ENCODE data around the gene COL1A1. TPM values are rescaled to one million over a fixed set of nuclear protein-coding genes. Genes with fewer than 3 reads are reported as not detected.
A peak's percentile ranks its signal among the peaks of the same experiment; 100 is the strongest.

COL1A1 gene
- total RNA-seq, 1 experiment from 2014 or later = 4.2 TPM

DNA sequence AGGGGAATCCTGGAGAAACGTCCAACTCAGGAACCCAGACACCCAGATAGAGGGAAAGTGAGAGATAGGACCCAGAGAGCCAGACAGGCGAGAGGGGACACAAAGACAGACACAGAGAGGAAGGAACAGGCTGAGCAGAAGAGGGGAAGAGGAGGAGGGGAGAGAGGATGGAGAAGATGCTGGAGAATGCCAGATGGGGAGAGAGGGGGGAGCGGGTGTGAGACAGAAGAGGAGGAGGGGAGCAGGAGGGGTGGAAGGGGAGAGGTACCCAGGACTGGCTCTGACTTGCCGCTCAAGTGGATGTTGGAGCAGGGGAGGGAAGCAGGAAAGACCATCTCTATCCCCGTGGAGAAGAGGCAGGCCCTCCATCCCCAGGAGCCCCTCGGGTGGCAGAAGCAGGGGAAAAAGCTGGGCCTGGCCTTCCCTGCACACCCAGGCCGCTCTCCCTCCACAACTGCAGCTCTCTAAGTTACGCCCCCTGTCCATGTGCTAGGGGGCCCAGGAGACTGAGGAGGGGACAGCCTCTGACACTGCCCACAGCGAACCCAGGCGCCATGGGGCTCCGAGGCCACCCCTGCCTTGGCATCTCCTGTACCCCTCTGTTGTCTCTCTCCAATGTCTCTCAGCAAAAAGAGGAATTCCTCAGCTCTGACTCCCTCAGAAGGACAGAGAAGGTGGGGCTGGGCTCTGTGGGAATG is 55.8 kb downstream of the COL1A1 start:
- peaks cover 7% of the 10 kb centered on the region for H3K4me1 ChIP-seq
- H3K36me3 ChIP-seq = peaks cover 20% of the 10 kb centered on the region
- no peak for DNase-seq
- no peaks in the 10 kb centered on the region for H3K9me3 ChIP-seq (replicated peaks)
- no peak overlapping the region for H3K4me3 ChIP-seq
- H3K27me3 ChIP-seq = no peaks in the 10 kb centered on the region
- H3K27ac ChIP-seq = no peak overlapping the region

- H3K4me1 ChIP-seq = peaks cover 7% of the 10 kb centered on the region
- no peak overlapping the region for H3K4me3 ChIP-seq
- no peaks in the 10 kb centered on the region for H3K9me3 ChIP-seq (replicated peaks)
- no peak for DNase-seq
- H3K27ac ChIP-seq = no peak overlapping the region
- H3K27me3 ChIP-seq = no peaks in the 10 kb centered on the region
- peaks cover 22% of the 10 kb centered on the region for H3K36me3 ChIP-seq
Measured at GRCh38 chr17:50144845-50145531, 56.4 kb downstream of the COL1A1 start.

DNA sequence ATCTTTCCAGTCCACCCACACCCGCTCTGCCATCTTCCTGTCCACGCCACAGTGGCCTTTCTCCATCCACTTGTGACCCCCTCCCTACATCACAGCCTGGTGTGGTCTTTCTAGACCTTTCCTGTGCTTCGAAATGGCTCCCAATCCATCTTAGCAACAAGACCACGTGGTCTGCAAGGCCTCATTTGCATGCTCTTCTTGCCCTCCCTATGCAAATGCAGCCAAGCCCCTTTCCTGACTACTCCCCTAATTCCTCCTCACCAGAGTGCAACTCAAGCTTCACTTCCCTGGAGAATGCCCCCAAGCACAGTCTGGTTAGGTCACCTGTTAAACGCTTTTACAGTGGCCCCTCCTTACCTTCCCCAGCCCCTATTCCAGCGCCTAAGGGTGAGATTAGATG is 57.1 kb downstream of the COL1A1 start:
- no peak overlapping the region for H3K27ac ChIP-seq
- H3K27me3 ChIP-seq = no peaks in the 10 kb centered on the region
- H3K9me3 ChIP-seq (replicated peaks) = no peaks in the 10 kb centered on the region
- peaks cover 26% of the 10 kb centered on the region for H3K36me3 ChIP-seq
- peaks cover 7% of the 10 kb centered on the region for H3K4me1 ChIP-seq
- no peak for DNase-seq
- no peak overlapping the region for H3K4me3 ChIP-seq

DNA sequence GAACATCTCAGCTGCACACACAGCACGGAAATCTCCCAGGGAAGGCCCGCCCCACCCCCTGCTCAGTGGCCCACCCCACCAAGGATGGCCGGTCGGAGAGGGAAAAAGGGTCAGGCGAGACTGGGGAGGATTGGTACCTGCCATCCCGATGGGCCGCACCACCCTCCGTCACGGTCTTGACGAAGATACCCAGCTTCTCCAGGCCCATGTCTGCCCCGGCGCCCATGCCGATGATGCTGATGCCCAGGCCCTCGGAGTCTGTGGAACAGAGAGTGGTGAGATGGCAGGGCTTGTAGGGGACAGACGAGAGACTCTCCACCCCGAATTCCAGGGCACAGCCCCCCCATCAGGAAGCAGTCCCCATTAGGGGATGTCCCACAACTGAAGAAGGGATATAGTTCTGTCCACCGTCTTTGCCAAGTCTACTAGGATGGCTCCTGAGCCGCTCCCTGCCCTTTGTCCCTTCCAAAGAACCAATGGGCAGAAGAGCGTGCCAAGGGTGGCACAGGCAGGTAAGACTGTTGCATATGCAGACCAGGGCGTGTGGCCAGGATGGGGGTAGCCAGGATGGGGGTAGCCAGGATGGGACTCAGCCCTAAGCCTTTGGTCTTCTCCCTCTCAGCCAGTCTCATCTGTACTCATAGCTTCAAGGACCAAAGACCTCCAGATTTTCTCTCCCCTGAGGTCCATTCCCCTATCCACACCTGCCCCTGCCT is 57.8 kb downstream of the COL1A1 start:
- Histone ChIP-seq H3K36me3 (peaks cover 29% of the 10 kb centered on the region), H3K4me1 (peaks cover 6% of the 10 kb centered on the region), H3K4me3 (no peak overlapping the region), H3K27ac (no peak overlapping the region), H3K27me3 (no peaks in the 10 kb centered on the region), H3K9me3 (replicated peaks) (no peaks in the 10 kb centered on the region)
- no peak for DNase-seq

DNA sequence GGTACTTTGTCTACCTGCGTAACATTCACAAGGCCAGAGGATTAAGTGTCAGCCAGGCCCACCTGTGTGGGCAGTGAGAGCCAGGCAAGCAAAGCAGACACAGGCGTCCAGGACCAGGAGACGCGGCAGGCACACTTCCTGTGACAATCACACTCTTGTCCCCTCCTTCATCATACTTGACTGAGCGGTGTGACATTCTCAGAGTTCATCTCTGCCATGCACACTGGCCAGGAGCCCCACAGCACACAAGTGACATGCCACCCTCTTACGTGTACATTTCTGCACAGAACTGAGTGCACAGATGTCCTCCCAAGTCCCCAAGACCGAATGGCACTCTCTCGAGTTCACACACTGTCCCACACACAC is 59.7 kb downstream of the COL1A1 start:
- Histone ChIP-seq H3K9me3 (replicated peaks) (no peaks in the 10 kb centered on the region), H3K4me1 (no peaks in the 10 kb centered on the region), H3K36me3 (peaks cover 37% of the 10 kb centered on the region), H3K27ac (no peak overlapping the region), H3K4me3 (no peak overlapping the region), H3K27me3 (no peaks in the 10 kb centered on the region)
- no peak for DNase-seq

DNA sequence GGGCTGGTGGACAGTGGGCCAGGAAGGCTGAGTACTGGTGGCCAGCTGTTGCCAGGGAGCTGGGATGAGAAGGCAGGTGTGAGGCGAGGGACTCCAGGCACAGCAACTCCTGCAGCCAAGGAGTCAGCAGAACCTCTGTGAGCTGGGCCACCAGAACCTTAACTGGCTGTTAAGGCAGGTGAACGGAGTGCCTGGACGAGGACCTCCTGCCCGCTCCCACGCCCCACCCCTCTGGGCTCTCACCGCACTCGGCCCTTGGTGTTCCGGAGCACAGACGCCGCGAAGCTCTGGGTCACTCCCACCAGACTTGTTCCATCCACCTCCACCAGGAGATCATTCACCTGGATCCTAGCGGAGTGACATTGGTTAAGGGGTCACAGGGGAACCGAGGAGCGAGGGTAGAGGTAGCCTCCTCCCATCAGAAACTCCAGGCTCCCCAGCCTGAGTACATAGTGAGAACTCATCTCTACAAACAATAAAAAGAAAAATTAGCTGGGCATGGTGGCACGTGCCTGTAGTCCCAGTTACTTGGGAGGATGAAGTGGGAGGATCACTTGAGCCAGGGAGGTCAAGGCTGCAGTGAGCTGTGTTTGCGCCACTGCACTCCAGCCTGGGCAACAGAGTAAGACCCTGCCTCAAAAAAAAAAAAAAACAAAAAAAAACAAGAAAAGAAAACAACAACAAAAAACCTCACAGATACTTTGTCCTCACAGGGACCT is 60.2 kb downstream of the COL1A1 start:
- Histone ChIP-seq H3K27ac (no peak overlapping the region), H3K36me3 (peaks cover 40% of the 10 kb centered on the region), H3K4me1 (no peaks in the 10 kb centered on the region), H3K4me3 (no peak overlapping the region), H3K27me3 (no peaks in the 10 kb centered on the region), H3K9me3 (replicated peaks) (no peaks in the 10 kb centered on the region)
- DNase-seq = no peak

DNA sequence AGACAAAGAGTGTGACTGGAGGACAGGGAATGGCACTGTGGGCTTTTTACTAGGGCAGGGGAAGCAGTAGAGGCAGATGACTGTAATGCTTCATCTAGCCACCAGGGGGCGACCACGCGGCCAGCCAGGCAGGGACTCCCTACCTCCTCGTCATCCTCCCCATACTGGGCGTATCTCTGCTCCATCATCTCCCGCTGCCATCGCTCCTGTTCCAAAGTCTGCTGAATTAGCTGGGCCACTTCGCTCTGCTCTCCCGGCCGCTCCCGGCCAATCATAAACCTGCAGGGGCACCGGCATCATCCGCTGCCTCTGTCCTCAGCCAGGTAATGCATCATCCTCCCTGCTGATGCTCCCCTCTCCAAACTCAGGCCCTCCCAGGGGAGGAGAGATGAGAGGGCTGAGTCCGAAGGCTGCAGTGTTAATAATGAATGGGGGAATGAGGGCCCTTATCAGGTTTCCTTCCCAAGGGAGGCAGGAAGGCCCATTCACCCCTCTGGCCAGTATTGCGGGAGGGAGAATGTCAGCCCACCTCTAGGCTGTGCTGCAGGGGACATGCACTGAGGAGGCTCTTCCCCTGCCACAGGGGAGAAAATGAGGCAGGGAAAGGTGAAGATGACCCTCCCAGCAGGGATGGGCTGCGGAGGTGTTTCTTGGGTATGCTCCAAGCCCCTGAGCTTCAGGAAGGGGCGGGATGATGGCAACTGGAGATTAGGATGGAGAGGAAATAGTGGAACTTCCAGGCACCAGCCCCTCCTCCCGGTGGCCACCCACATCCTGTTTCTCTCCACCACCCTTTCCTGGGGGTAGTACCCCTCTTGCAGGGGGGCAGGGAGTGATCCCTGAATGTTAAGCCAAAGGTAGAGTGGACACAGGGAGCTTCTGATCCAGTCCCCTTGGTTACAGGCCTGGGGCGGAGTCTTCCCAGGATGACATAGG is 61.2 kb downstream of the COL1A1 start:
- H3K4me1 ChIP-seq = no peaks in the 10 kb centered on the region
- H3K27me3 ChIP-seq = no peaks in the 10 kb centered on the region
- H3K36me3 ChIP-seq = peaks cover 47% of the 10 kb centered on the region
- H3K9me3 ChIP-seq (replicated peaks) = no peaks in the 10 kb centered on the region
- H3K4me3 ChIP-seq = no peak overlapping the region
- DNase-seq = peak; percentile 61 to 70
- no peak overlapping the region for H3K27ac ChIP-seq

- Histone ChIP-seq H3K27me3 (no peaks in the 10 kb centered on the region), H3K4me3 (no peak overlapping the region), H3K9me3 (replicated peaks) (no peaks in the 10 kb centered on the region), H3K27ac (no peak overlapping the region), H3K36me3 (peaks cover 44% of the 10 kb centered on the region), H3K4me1 (no peaks in the 10 kb centered on the region)
- DNase-seq = no peak
Measured at GRCh38 chr17:50139185-50139783, 62.1 kb downstream of the COL1A1 start.

- H3K4me1 ChIP-seq = no peaks in the 10 kb centered on the region
- no peaks in the 10 kb centered on the region for H3K27me3 ChIP-seq
- H3K36me3 ChIP-seq = peaks cover 35% of the 10 kb centered on the region
- H3K4me3 ChIP-seq = no peak overlapping the region
- no peaks in the 10 kb centered on the region for H3K9me3 ChIP-seq (replicated peaks)
- no peak for DNase-seq
- no peak overlapping the region for H3K27ac ChIP-seq
Measured at GRCh38 chr17:50137042-50137441, 64.4 kb downstream of the COL1A1 start.

DNA sequence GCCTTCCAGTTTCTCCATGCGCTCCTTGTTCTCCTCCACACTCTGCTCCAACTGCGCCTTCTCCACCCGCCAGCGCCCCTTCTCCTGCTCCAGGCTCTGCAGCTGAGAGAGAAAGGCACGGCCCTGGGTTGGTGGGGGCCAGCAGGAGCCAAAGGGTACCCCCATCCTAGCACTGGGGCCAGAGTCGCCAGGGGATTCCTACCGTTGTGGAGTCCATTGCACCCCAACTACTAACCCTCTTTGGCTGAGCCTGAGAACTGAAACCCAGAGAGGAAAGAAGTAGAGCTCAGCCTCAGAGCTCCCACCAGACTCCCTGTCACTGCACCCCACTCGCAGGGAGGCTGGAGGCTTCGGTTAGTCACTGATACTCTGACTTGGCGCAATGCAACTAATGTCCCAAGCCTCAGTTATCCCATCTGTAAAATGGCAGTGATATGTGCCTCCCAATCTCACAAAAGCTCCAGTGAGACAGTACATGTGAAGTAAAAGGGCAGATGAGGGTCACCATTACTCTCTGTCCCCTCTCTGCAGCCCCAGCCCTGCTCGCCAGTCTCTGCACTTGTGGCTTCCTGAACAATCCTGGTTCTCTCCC is 65.2 kb downstream of the COL1A1 start:
- no peak overlapping the region for H3K4me3 ChIP-seq
- H3K27ac ChIP-seq = no peak overlapping the region
- no peak for DNase-seq
- no peaks in the 10 kb centered on the region for H3K4me1 ChIP-seq
- H3K36me3 ChIP-seq = peaks cover 35% of the 10 kb centered on the region
- H3K9me3 ChIP-seq (replicated peaks) = no peaks in the 10 kb centered on the region
- H3K27me3 ChIP-seq = no peaks in the 10 kb centered on the region

GRCh38 chr17:50135316-50136095 is 65.9 kb downstream of the COL1A1 start:
- peaks cover 29% of the 10 kb centered on the region for H3K36me3 ChIP-seq
- H3K4me1 ChIP-seq = no peaks in the 10 kb centered on the region
- H3K9me3 ChIP-seq (replicated peaks) = no peaks in the 10 kb centered on the region
- H3K27ac ChIP-seq = no peak overlapping the region
- no peak overlapping the region for H3K4me3 ChIP-seq
- no peak for DNase-seq
- no peaks in the 10 kb centered on the region for H3K27me3 ChIP-seq

DNA sequence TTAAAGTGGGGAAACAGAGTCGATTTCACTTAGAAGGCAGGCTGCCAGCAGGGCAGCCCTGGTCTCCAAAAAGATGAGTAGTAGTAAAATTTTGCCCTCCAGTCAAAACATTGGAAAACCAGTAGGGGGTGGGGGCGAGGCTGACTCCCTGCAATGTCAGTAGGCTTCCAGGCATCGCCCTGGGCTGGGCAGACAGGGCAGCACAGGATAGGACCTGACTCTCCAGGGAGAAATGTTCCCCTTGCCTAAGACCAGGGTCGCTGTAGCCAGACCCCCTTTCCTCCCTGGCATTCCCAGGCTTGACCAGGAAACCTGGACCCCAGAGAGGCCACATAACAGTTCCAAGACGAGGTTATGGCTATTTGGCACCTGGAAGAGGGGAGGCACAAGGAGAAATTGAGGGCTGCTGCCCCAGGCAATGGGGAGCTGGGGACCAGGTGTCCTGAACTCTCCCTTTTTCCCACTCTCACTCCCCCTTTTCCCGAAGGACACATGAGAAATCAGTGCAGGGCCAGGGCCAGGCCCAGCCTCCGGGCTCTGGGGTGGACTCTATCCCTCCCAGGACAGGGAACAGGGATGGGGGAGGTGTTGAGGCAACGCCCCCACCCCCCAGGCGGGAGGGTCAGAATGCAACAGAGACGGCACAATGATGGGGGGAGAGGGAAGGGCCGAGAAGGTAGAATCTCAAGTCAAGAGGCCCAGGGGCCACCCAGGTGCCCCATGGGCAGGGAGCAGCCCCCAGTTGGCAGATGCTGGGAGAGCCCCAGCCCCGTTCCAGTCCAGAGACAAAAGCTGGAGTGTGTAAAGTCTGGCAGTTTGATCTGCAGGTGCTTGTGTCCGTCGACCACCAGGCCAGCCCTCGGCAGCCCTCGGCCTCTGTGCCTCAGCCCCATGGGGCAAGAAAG is 67.0 kb downstream of the COL1A1 start:
- no peak overlapping the region for H3K4me3 ChIP-seq
- no peaks in the 10 kb centered on the region for H3K4me1 ChIP-seq
- no peaks in the 10 kb centered on the region for H3K27me3 ChIP-seq
- no peak overlapping the region for H3K27ac ChIP-seq
- H3K9me3 ChIP-seq (replicated peaks) = no peaks in the 10 kb centered on the region
- no peak for DNase-seq
- H3K36me3 ChIP-seq = peaks cover 26% of the 10 kb centered on the region

All from SJCRH30 (cell line).